Left ventricle myocardium inferior (tissue), 1 donor: ENCODE measurements around the gene PTH2. TPM values are rescaled to one million over a fixed set of nuclear protein-coding genes. Genes with fewer than 3 reads are reported as not detected.

Experiments used
- DNase-seq: peaks from one replicate; pipeline ENCODE4 v3.0.0-alpha.2; 2020
- H3K27ac ChIP-seq: fragments of 200-600 bp; replicated peaks from 2 replicates; pipeline ENCODE4 v1.8.0; 2021
- H3K27me3 ChIP-seq: fragments of 200-600 bp; 2 replicates; pipeline ENCODE4 v1.8.0; 2021; ENCODE audit warnings: low read depth
- H3K36me3 ChIP-seq: fragments of 200-600 bp; 2 replicates; pipeline ENCODE4 v1.8.0; 2021
- H3K4me1 ChIP-seq: fragments of 200-600 bp; 2 replicates; pipeline ENCODE4 v1.8.0; 2021
- H3K4me3 ChIP-seq: fragments of 200-600 bp; 2 replicates; pipeline ENCODE4 v1.8.0; 2021; ENCODE audit warnings: mild to moderate bottlenecking, moderate library complexity
- H3K9me3 ChIP-seq: fragments of 200-600 bp; replicated peaks from 2 replicates; pipeline ENCODE4 v1.8.0; 2021
- CTCF ChIP-seq: fragments of 200-600 bp; IDR thresholded peaks from 2 replicates; pipeline ENCODE4 v1.8.0; 2021; ENCODE audit warnings: antibody characterized with exemption, mild to moderate bottlenecking, borderline replicate concordance
- intact Hi-C: fragments of 100-400 bp; cut with micrococcal nuclease; formaldehyde crosslinking; loops from one replicate; pipeline ENCODE4 v1.11.0; 2022
- total RNA-seq: library from RNA; stranded (reverse); fragmentation: NEBNext Ultra II Directional; extraction: Animal tissue kit (Norgen Biotek cat#: 25700); gene quantifications from one replicate; pipeline ENCODE4 v1.2.1, GENCODE V29; 2021
- donor health status: DM: no; HTN: yes; CAD: no; lungs with severe emphysema.

The PTH2 gene
- total RNA-seq, 1 donor from 2014 or later = not detected

- no peak overlapping the region for H3K4me3 ChIP-seq
- no peak for TF ChIP-seq CTCF
- H3K27me3 ChIP-seq = peaks cover 100% of the 10 kb centered on the region
- H3K4me1 ChIP-seq = peaks cover 35% of the 10 kb centered on the region
- no peaks in the 10 kb centered on the region for H3K36me3 ChIP-seq
- no peaks in the 10 kb centered on the region for H3K9me3 ChIP-seq
- intact Hi-C loops = no loop called here
- DNase-seq = no peak
- no peak overlapping the region for H3K27ac ChIP-seq
These were observed 4.1 kb downstream of the PTH2 start for GRCh38 chr19:49419173-49419572.

GRCh38 chr19:49418511-49418910, 4.7 kb downstream of the PTH2 start:
- no peak for TF ChIP-seq CTCF

GRCh38 chr19:49417088-49417487, 6.2 kb downstream of the PTH2 start:
- no peak for TF ChIP-seq CTCF
- no peaks in the 10 kb centered on the region for H3K36me3 ChIP-seq
- intact Hi-C loops = no loop called here
- peaks cover 95% of the 10 kb centered on the region for H3K27me3 ChIP-seq
- no peak for DNase-seq
- no peak overlapping the region for H3K27ac ChIP-seq
- H3K9me3 ChIP-seq = no peaks in the 10 kb centered on the region
- no peak overlapping the region for H3K4me3 ChIP-seq
- peaks cover 16% of the 10 kb centered on the region for H3K4me1 ChIP-seq

More at GRCh38 chr19:49418511-49418910, 4.7 kb downstream of the PTH2 start:
- DNase-seq = no peak
- Histone ChIP-seq H3K4me3 (no peak overlapping the region), H3K36me3 (no peaks in the 10 kb centered on the region), H3K27me3 (peaks cover 100% of the 10 kb centered on the region), H3K27ac (no peak overlapping the region), H3K9me3 (no peaks in the 10 kb centered on the region), H3K4me1 (peaks cover 30% of the 10 kb centered on the region)
- intact Hi-C loops = no loop called here

- no peaks in the 10 kb centered on the region for H3K36me3 ChIP-seq
- H3K27me3 ChIP-seq = peaks cover 85% of the 10 kb centered on the region
- no peak overlapping the region for H3K4me3 ChIP-seq
- TF ChIP-seq CTCF = no peak
- intact Hi-C loops = no loop called here
- no peaks in the 10 kb centered on the region for H3K9me3 ChIP-seq
- DNase-seq = no peak
- H3K27ac ChIP-seq = no peak overlapping the region
- peaks cover 3% of the 10 kb centered on the region for H3K4me1 ChIP-seq
These were observed 7.4 kb downstream of the PTH2 start for GRCh38 chr19:49415810-49416200.

GRCh38 chr19:49415102-49415809, 8.0 kb downstream of the PTH2 start:
- Histone ChIP-seq H3K36me3 (no peaks in the 10 kb centered on the region), H3K4me1 (no peaks in the 10 kb centered on the region), H3K27me3 (peaks cover 82% of the 10 kb centered on the region), H3K4me3 (no peak overlapping the region), H3K27ac (no peak overlapping the region), H3K9me3 (no peaks in the 10 kb centered on the region)
- TF ChIP-seq CTCF = no peak
- DNase-seq = no peak
- intact Hi-C loops = no loop called here
